NOMO-1 treated with DMSO at 0.1 percent for 48 hours (cell line): ENCODE data around the gene ABHD11.
"Not testable (repeated sequence)": the region's sequence is repeated elsewhere in the genome, so short reads cannot be mapped to it uniquely, and the experiment has no call there.

Experiments
- DNase-seq: peaks from one replicate; lab custom pipeline; 2025; ENCODE audit not compliant: unreplicated experiment; lab: John Stamatoyannopoulos, UW

Gene ABHD11

GRCh38 chr7:73718905-73719805 is 19.4 kb downstream of the ABHD11 start, which contains the start of gene STX1A:
TSS of gene STX1A (minus strand) at chr7:73719669. CDS start at chr7:73719631, 38 bp downstream.
- peak; percentile 70 for DNase-seq

GRCh38 chr7:73718438-73718881 is 20.1 kb downstream of the ABHD11 start:
- DNase-seq: no peak

- DNase-seq: peak; percentile 99
These were observed 20.6 kb downstream of the ABHD11 start for GRCh38 chr7:73717991-73718405.

DNA sequence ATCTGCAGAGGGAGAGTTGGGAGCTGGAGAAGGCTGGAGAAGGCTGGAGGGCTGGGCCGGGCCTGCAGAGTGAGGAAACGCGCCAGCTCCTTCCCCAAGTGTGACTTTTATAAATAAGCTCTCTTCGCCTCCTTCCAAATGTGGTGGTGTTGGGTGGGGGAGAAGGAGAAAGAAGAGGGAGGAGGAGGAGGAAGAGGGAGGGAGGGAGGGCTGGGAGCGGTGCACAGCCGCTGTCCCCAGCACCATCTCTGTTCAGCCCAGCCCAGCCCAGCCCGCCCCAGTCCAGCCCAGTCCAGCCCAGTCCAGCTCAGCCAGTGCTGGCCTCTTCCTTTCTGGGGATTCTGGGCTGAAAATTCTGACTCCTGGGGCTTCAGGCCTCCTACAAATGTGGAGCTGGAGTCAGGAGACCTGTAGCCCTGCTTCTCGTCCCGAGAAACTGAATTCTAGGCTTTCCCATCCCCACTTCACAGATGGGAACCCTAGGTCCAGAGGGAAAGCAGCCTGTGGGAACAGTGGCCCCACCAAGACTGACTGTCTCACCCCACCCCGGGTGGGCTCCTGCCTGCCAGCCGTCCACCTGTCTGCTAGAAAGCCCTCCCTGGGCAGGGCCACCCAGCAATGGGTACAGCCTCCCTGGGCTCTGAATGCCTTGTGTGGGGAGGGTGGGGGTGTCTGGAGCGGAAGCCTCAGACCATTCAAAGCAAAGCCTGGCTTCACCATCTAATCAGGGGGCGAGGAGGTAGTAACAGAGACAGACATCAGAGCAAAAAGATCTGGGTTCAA is 21.4 kb downstream of the ABHD11 start:
- DNase-seq: no peak

DNA sequence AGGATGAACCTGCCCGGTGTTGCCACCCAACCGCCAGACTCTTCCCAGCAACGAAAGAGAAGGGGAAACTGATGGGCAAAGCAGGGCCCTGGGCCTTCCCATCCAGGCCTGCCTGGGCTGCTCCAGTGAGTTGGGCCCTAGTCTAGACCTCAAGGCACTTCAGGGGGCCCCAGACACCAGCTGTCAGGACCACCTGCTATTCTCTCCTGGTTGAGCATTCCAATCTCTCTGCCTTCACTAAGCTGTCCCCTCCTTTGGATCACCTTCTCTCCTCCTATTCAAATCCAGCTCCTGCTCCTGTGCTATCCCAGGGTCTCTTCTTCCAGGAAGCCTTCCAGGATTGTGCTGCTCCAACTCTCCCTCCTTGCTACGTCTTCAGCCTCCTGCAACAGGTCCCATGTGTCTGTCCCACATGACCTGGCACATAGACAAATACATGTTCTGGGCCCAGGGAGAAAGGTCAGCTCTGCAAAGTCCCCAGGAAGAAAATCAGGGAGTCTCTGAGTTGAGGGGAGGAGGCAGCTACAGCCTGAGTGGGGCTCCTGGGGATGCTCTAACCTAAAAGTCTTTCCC is 22.2 kb downstream of the ABHD11 start:
- no peak for DNase-seq

- peak; percentile 100 for DNase-seq
These were observed 22.8 kb downstream of the ABHD11 start for GRCh38 chr7:73715648-73716317.

- not testable (repeated sequence) for DNase-seq
These were observed 25.3 kb downstream of the ABHD11 start for GRCh38 chr7:73713319-73713718.

DNA sequence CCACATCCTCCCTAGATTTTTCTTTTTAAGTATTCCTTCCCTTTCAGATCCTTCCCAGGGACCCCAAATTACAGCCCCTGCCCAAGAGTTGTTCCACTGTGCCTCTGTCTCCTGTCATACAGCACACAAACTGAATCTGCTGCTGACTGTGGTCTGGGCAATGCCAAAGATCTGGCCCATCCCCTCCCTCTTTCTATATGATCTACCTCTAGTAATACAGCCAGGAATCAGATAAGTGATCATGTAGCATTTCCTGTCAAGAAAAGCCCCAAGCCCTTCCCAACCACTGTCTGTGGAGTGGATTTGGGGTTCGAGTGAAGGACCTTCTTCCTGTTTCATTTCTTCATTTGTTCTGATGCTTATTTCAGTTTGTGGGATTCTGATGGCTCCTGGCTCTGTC is 25.8 kb downstream of the ABHD11 start:
- DNase-seq: no peak

GRCh38 chr7:73708961-73709549 is 29.5 kb downstream of the ABHD11 start:
- DNase-seq: no peak

DNA sequence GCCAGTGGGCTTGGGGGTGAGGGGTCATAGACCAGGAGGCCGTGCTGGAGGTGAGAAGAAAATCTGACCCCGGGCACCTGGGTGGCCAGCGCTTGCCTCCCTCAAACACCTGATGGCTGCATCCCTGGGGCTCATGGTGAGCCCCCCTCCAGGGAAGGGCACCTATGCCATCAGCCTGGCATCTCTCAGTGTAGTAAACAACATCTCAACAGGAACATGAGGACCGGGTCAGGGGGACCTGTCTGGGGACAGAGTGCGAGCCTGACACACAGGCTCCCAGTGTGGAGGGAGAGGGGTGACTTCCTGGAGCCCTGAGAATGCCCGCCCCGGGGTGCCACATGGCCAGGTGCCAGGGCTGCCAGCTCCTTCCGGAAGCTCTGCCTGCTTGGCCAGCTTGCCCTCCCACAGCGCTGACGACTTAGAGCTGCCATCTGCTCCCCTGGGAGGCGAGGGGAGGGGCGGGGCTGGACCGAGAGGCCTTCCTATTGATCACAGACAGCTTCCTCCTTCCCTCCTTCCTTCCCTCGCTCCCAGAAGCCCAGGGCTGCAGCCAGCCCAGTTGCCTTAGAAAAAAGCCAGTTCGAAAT is 31.5 kb downstream of the ABHD11 start:
- DNase-seq: no peak

DNA sequence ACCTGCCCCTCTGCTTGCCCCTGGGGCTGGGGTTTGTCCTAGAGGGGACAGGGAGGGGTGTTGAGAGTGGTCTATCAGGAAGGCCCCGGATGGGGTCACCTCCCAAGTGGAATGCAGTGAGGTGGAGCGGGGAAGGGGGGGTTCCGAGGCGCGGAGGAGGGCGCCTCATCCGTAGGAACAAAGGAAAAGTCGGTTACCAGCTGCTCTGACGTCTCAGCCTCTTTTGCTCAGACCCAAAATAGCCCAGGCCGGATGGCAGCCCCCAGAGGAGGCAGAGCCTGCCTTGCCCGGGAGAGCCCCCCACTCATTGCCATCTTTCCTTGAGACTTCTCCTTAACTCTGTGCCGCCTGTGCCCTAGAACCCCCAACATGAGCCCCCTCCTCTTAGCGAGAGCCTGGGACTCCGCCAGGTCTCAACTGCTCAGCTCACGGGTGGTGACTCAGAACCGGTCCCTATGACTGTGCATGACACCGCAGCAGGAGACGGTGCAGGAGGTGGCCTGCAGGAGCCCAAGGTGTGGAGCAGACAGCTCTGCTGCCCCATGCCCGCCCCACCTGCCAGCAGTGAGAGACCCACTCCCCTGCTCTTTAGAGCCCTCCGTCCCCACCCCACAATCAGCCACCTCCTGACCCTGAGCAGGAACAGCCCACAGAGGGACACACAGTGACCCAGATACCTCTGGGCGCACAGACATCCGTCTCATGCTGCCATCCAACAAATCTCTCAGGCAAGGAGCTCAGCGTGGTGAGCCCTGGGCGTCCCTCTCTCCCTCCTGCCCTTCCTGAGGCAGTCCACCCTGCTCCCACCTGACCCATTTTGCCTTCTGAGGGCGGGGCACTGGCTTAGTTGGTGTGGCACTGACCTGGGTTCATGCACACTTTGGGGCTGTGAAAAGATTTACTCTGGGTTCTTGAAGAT is 32.2 kb downstream of the ABHD11 start:
- DNase-seq: no peak

GRCh38 chr7:73705551-73705920 is 33.1 kb downstream of the ABHD11 start:
- no peak for DNase-seq

GRCh38 chr7:73704640-73705550 is 33.7 kb downstream of the ABHD11 start:
- DNase-seq: no peak

DNA sequence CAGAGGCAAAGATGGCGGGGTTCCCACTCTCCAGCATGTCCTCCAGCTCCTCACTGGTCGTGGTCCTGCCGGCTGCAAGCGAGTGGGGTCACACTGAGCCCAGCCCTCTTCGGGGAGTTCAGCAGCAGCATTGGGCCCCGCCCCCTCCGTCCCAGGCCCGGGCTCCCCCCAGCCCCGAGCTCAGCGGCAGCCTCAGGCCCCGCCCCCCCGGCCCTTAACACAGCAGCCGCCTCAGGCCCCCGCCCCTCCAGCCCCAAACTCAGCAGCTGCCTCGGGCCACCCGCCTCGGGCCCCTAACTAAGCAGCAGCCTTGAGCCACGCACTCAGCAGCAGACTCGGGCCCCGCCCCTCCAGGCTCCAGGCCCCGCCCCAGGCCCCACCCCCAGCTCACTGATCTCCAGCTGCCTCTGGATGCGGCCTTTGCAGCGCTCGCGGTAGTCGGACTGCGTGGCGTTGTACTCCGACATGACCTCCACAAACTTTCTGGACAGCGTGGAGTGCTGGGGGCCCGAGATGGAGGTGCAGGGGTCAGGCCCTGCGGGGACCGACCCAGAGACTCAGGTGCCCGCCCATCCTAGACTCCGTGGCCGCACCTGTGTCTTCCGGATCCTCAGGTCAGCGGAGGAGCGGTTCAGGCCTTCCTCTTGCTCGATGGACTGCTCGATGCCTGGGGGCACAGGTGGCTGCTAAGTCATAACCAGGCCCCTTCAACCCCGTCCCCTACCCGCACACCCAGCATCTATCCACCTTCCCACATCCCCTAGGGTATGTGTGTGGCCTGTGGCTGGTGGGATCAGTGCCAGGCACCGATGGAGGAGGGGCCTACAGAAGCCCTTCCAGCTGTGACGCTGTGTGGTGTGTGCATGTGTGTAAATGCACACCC is 34.6 kb downstream of the ABHD11 start:
- DNase-seq: no peak

GRCh38 chr7:73703225-73703624 is 35.4 kb downstream of the ABHD11 start:
- DNase-seq: no peak

DNA sequence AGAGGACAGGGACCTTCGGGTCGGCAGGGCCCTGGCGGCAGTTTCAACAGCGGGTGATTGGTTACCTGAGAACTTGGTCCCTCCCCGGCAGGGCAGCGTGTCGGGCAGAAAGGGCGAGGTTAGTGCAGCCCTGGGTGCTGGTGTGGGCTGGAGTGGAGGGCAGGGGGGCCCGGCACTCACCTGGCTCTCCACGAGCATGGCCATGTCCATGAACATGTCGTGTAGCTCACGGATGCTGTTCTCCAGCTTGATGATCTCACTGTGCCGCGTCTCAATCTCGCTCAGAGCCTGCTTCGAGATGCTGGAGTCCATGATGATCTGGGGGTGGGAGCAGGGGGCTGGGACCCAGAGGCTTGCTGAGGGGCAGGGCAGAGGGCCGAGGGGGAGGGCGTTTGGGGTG is 35.9 kb downstream of the ABHD11 start:
- DNase-seq: no peak

- DNase-seq: no peak
These were observed 36.4 kb downstream of the ABHD11 start for GRCh38 chr7:73702226-73702625.
